NCI-H82 treated with DMSO at 0.1 percent for 48 hours (cell line): ENCODE data around the gene FOXD3.

Experiments
- DNase-seq: peaks from one replicate; lab custom pipeline; 2025; ENCODE audit not compliant: unreplicated experiment; lab: John Stamatoyannopoulos, UW

Gene FOXD3

DNA sequence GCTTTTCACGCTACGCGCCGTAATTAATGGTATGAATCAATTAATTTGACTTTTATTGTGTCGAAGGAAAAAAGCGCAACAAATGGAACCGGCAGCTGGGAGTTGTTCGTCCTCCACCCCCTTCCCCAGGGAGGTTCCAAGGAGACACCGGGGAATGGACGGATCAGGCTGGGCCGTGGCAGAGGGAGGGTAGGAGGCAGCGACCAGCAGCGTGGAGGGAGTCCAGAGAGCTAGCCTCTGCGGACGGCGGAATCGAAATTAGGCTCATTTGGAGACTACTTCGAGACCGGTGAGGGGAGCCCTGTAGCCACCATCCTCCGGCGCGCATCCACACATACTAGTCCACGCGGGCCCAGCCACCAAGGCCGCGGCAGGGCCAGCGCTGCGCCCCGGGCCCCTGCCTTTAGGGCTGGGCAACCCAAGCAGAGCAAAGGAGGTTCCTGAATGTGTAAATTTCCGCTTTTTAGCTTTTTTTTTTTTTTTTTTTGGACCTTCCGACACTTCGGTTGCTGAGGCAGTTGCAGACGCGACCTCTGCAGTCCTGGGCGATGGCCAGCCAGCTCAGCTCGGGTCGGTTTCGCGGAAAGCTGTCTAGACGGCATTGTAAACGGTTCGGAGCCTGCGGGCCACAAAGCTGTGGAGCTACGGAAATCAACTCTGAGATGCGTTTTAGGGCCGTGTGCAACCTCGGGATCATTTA is 2.2 kb upstream of the FOXD3 start:
- DNase-seq: no peak

DNA sequence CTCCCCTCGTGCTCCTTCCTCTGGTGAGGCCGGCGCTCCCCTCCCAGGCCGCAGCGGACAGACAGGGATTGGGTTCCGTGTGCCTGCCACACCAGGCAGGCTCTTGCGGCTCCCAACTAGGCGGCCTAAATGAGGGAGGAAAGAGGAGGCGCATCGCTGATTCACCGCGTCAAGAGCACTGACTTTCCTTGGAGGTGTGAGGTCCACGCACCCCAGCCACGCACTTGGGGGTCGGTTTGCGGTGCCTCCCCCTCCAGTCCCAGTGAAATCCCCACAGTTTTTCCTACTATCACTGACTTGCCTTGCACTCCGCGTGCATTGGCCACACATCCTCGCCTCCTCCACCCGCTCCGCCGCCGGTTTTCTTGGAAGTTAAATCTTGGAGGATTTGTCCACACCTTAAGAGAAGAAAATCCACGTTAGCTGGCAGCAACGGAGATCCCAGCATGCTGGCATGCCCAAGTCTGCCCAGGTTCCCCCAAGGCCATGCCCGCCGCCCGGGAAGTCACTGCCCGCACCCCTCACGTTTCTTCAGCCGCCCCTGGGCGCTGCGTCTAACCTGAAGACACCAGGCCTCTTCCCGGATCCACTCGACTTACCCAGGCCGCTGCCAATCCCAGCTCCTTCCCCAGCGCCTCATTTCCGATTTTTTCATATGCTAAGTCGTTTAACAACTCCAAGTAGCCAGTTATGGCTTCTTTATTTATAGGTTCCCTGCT is 1.1 kb upstream of the FOXD3 start:
- DNase-seq: no peak

DNA sequence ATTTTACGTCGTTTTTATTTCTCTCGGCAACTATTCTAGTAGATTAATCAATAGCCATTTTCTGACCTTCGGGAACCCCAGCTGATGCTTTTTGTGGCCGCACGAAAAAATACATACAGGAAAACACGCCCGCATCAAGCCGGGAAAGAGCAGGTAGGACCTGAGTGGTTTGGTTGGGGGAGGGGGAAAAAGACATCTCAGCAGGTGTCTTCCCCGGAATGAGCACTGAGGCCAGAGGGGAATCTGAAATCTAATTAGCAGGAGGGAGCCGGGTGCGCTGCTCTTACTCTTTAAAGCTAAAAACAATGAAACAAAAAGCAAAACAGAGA is 618 bp upstream of the FOXD3 start:
- DNase-seq: peak; percentile 24

DNA sequence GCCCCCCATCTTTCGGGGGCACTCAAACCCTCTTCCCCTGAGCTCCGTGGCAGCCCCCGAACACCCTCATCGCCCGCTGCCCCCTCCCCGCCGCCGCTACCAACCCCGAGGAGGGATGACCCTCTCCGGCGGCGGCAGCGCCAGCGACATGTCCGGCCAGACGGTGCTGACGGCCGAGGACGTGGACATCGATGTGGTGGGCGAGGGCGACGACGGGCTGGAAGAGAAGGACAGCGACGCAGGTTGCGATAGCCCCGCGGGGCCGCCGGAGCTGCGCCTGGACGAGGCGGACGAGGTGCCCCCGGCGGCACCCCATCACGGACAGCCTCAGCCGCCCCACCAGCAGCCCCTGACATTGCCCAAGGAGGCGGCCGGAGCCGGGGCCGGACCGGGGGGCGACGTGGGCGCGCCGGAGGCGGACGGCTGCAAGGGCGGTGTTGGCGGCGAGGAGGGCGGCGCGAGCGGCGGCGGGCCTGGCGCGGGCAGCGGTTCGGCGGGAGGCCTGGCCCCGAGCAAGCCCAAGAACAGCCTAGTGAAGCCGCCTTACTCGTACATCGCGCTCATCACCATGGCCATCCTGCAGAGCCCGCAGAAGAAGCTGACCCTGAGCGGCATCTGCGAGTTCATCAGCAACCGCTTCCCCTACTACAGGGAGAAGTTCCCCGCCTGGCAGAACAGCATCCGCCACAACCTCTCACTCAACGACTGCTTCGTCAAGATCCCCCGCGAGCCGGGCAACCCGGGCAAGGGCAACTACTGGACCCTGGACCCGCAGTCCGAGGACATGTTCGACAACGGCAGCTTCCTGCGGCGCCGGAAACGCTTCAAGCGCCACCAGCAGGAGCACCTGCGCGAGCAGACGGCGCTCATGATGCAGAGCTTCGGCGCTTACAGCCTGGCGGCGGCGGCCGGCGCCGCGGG is 837 bp downstream of the FOXD3 start:
- DNase-seq: no peak

DNA sequence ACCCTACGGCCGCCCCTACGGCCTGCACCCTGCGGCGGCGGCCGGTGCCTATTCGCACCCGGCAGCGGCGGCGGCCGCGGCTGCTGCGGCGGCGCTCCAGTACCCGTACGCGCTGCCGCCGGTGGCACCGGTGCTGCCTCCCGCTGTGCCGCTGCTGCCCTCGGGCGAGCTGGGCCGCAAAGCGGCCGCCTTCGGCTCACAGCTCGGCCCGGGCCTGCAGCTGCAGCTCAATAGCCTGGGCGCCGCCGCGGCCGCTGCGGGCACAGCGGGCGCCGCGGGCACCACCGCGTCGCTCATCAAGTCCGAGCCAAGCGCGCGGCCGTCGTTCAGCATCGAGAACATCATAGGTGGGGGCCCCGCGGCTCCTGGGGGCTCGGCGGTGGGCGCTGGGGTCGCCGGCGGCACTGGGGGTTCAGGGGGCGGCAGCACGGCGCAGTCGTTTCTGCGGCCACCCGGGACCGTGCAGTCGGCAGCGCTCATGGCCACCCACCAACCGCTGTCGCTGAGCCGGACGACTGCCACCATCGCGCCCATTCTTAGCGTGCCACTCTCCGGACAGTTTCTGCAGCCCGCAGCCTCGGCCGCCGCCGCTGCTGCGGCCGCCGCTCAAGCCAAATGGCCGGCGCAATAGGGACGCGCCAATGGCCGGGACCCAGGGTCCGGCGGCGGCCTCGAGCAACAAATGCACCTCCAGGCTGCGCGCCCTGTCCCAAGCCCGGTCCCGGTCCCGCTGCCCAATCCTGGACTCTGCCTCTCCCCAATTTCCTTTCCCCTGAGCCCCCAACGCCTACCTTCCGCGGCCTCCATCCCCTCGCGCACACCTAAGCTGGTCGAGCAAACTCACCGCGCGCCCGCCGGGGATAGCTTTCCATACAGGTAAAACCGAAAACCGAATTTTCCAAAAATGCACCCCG is 1.8 kb downstream of the FOXD3 start:
- DNase-seq: no peak

DNA sequence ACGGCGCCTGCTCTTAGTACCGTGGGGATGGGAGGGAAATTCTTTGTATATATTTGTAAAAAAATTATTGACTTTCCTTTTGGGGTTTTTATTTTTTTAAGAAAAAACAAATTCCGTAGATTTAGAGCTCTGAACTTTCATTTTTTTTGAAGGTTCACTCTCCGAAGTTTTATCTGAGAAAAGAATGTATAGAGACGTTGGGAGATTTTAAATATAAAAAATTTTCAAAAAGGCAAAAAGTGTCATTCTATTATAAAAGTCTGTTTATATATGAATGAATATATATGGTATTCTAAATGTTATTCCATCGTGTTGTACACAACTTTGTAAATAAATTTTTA is 2.4 kb downstream of the FOXD3 start:
- no peak for DNase-seq

GRCh38 chr1:63325279-63325985 is 3.1 kb downstream of the FOXD3 start:
- no peak for DNase-seq

GRCh38 chr1:63326106-63326472 is 3.7 kb downstream of the FOXD3 start:
- no peak for DNase-seq

GRCh38 chr1:63326473-63327380 is 4.4 kb downstream of the FOXD3 start:
- peak; percentile 29 for DNase-seq

- peak; percentile 57 for DNase-seq
Observed at GRCh38 chr1:63327417-63328054, 5.2 kb downstream of the FOXD3 start.

- DNase-seq: no peak
Observed at GRCh38 chr1:63328122-63328521, 5.8 kb downstream of the FOXD3 start.

- no peak for DNase-seq
Observed at GRCh38 chr1:63328781-63329180, 6.4 kb downstream of the FOXD3 start.

GRCh38 chr1:63329621-63330330 is 7.4 kb downstream of the FOXD3 start:
- DNase-seq: no peak

DNA sequence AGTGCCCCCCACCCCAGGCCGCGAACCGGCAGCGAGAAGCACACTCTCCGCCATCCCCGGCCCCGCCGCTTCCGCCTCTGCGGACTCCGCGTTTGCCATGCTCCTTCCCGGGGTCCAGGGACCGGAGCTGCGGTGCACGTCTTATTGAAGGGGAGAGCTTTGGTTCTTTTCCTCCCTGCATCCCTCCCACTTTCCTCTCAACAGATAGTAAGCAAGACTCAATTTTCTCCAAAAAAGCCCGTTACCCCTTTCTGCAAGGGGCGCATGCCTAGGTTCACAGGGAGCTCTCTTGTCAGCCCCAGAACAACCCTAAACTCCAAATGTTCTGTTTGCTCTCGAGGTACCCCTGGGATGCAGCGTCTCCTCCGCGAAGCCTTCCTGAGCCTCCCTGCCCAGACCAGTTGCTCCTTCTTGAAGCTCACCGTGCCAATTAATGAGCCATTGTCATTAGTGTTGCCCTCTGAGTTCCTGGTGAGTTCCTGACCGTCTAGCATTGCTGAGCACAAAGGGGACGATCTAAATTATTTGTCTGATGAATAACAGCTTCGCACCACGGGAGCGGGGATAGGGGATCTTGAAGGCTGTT is 8.1 kb downstream of the FOXD3 start:
- no peak for DNase-seq

- DNase-seq: no peak
Observed at GRCh38 chr1:63342402-63342801, 20.0 kb downstream of the FOXD3 start.

GRCh38 chr1:63343922-63344321 is 21.6 kb downstream of the FOXD3 start:
- DNase-seq: peak; percentile 32

- no peak for DNase-seq
Observed at GRCh38 chr1:63350320-63350719, 28.0 kb downstream of the FOXD3 start.

- DNase-seq: no peak
Observed at GRCh38 chr1:63352736-63353135, 30.4 kb downstream of the FOXD3 start.
